ENCODE results near the gene IDS.
A peak's percentile ranks its signal among the peaks of the same experiment; 100 is the strongest.
"Not testable (repeated sequence)": the region's sequence is repeated elsewhere in the genome, so short reads cannot be mapped to it uniquely, and the experiment has no call there.

The IDS gene

GRCh38 chrX:149526318-149527033, 21.4 kb upstream of the IDS start:
- DNase-seq (ENCODE audit: low read depth in 2 of 2) = not testable (repeated sequence)

DNA sequence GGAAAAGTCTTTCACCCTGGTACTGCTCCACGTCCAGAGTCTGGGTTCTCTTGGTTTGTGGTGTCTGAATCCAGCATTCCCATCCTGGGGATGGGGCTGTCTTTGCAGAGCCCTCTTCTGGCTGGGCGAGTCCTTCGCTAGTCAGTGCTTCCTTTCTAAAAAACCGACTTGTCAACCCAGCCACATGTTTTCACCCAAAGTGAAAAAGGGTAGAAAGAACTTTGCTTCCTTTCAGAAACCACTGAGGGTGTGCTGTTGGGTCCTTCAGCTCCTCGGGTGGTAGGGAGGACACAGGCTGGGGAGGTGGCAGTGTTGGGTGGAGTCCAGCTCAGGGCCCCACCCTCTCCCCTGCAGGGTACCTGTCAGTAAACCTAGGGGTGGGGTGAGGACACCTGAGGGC, 20.8 kb upstream of the IDS start:
- not testable (repeated sequence) for DNase-seq (ENCODE audit: low read depth in 2 of 2)

- DNase-seq (ENCODE audit: low read depth in 2 of 2) = peak; percentile 49 to 51
Measured at GRCh38 chrX:149525389-149525788, 20.3 kb upstream of the IDS start.

DNA sequence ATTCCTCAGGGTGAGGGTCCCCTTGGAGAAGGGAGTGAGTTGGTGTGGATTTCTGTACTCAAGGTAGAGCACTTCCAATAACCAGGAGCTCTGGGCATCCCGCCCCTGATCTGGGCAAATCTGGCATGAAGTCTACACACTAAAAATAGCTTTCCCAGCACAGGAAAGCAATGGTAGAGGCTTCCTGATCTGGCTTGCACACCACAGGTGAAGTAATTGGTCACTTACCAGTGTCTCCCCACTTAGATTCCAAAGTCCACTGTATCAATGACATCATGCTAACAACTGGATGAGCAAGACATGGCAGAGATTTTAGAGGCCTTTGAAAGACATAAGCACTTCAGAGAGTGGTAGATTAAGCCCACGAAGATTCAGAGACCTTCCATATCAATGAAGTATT, 17.8 kb upstream of the IDS start:
- no peak for DNase-seq (ENCODE audit: low read depth in 2 of 2)

GRCh38 chrX:149521438-149521837, 16.3 kb upstream of the IDS start:
- no peak for DNase-seq (ENCODE audit: low read depth in 2 of 2)

DNA sequence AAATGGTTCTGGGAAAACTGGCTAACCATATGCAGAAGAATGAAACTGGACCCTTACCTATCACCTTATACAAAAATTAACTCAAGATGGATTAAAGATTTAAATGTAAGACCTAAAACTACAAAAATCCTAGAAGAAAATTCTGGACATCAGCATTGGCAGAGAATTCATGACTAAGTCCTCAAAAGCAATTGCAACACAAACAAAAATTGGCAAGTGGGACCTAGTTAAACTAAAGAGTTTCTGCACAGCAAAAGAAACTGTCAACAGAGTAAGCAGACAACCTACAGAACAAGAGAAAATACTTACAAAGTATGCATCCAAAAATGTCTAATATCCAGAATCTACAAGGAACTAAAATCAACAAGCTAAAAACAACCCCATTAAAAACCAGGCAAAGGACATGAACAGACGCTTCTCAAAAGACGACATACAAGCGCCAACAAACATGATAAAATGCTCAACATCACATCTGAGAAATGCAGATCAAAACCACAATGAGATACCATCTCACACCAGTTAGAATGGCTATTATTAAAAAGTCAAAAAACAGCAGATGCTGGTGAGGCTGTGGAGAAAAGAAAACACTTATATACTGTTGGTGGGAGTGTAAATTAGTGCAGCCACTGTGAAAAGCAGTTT, 15.7 kb upstream of the IDS start:
- not testable (repeated sequence) for DNase-seq (ENCODE audit: low read depth in 2 of 2)

GRCh38 chrX:149518236-149518635, 13.1 kb upstream of the IDS start:
- no peak for DNase-seq (ENCODE audit: low read depth in 2 of 2)

DNA sequence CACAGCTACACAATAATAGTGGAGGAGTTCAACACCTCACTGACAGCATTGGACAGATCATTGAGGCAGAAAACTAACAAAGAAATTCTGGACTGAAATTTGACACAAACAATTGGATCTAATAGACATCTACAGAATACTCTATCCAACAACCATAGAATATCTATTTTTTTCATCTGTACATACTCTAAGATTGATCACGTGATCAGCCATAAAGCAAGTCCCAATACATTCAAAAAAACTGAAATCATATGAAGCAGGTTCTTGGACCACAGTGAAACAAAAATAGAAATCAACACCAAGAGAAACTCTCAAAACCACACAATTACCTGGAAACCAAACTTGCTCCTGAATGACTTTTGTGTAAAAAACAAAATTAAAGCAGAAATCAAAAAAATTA, 12.2 kb upstream of the IDS start:
- no peak for DNase-seq (ENCODE audit: low read depth in 2 of 2)

GRCh38 chrX:149516604-149517003, 11.5 kb upstream of the IDS start:
- no peak for DNase-seq (ENCODE audit: low read depth in 2 of 2)

DNA sequence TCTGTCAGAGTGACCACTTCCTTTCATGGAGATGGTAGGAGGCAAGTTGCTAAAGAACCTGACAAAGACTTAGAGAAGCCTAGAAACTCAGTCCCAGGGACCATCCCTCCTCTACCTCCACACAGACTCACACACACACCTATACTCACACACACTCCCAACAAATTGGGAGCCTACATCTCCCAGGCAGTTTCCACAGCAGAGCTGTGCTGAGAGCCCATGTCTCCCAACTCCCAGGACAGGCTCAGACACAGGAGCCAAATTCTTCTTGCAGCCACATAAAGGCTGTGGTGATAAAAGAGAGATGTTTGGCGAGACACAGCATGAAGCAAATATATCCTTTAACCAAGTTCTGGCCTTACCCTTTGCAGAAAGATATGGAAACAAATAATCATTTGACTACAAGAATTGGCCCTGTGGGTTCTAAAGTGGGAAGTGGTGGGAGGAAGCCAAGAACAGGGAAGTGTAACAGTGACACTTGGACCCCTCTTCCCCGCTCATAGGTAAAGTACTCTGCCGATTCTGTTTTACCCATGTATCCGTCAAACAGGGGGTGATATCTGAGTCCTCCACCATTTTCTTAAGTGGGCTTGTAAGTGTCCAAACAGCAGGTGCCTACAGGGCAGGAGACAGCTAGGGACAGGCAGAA, 11.0 kb upstream of the IDS start:
- DNase-seq (ENCODE audit: low read depth in 2 of 2) = no peak

GRCh38 chrX:149513825-149514428, 8.8 kb upstream of the IDS start:
- DNase-seq (ENCODE audit: low read depth in 2 of 2) = no peak

- peak in 1 of 2 donors; percentile 33 for DNase-seq (ENCODE audit: low read depth in 2 of 2)
Measured at GRCh38 chrX:149512225-149512885, 7.2 kb upstream of the IDS start.

- no peak for DNase-seq (ENCODE audit: low read depth in 2 of 2)
Measured at GRCh38 chrX:149511081-149511480, 6.0 kb upstream of the IDS start.

- DNase-seq (ENCODE audit: low read depth in 2 of 2) = no peak
Measured at GRCh38 chrX:149510386-149510785, 5.3 kb upstream of the IDS start.

DNA sequence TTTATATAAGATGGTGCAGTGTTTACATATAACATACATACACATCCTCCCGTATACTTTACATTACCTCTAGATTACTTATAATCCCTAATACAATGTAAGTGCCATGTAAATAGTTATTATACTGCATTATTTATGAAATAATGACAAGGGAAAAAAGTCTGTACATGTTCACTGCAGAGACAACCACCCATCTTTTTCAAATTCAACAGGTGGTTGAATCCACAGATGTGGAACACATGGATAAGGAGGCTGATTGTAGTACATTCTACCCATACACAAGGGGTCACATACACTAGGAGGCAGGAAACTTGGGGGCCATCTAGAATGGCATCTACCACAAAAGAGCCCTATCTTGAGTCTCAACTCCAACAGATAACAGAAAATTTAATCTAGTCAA, 3.4 kb upstream of the IDS start:
- no peak for DNase-seq (ENCODE audit: low read depth in 2 of 2)

DNA sequence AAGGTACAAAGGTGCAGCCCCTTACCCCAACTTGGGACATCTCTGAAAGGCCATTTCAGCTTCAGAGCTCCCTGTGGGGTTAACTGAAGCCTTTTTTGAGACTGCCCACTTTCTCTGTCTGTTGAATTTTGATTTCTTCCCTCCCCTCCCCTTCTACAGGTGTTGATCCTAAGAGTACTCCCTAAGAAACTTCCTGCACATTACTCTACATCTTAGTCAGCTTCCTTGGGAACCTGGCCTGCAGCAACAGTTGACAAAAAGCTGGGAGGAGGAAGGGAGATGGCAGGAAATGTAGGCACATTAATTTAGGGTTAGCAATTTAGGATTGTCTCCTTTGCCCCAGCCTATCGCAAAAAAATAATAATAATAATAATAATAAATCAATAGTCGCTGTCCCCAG, 1.2 kb upstream of the IDS start:
- no peak for DNase-seq (ENCODE audit: low read depth in 2 of 2)

- DNase-seq (ENCODE audit: low read depth in 2 of 2) = no peak
Measured at GRCh38 chrX:149505671-149506070, 565 bp upstream of the IDS start.

DNA sequence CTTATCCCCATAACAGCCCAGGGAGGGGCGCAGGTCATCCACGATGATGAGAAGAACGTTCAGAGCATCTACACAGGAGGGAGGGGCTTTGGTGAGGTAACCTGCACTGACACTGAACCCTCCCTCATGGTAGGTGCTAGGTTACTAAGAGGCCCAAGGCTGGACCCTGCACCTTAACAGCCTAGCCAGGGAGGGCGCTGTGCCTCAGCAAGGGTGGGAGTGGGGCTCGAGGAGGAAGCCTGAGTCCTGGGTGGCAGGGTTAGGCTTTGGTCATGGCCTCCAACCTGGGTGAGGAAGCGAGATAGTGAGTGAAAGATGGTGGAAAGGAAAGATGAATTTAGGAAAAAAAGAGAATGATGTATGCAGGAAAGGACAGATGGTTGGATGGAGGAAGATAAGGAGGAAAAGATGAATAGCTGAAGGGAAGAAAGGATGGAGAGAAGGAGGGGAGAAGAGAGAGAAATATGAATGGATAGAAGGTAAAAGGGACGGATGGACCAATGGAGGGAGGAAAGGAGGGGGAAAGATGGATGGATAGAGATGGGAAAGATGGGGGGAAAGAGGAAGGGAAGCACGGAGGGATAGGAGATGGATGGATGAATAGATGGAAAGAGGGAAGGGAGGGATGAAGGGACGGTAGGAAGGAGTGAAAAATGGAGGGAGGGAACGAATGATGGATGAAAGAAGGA, 736 bp downstream of the IDS start:
- peak in 1 of 2 donors; percentile 46 for DNase-seq (ENCODE audit: low read depth in 2 of 2)

DNA sequence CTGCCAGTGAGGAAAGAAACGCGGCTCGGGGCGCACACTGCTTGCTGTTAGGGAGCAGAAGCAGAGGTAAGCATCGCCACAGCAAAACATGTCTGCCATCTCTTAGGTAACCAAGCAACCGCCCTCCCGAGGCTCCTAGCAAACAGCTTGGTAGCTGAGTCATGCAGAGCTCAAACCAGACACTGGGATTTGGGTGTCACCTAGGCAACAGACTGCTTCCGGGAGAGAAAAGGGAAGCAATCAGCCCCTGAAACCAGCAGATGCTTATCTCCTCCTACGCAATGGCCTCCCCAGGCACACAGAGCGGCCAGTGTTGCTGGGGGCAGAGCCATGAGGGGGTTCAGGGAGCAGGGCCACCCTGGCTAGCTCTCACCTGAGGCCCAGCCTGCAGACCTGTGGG, 1.7 kb downstream of the IDS start:
- DNase-seq (ENCODE audit: low read depth in 2 of 2) = peak; percentile 38 to 49

- not testable (repeated sequence) for DNase-seq (ENCODE audit: low read depth in 2 of 2)
Measured at GRCh38 chrX:149502923-149503322, 2.2 kb downstream of the IDS start.

DNA sequence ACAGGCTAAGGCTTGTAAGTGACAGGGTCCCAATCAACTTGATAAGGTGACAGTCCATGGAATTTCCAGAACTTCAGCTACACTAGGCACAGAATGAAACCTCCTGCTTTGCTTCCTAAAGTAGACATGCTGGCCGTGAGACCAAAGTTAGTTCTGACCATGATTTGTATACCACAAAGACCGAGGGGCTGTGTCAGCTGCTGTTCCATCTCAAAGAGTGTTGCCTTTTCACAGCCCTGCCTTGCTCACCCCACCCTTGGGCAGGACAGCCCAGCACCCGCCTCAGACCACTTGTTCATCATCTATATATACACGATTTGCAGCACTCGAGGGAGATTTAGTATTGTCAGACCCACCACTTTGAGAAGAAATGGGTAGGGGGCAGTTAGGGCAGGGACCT, 5.3 kb downstream of the IDS start:
- no peak for DNase-seq (ENCODE audit: low read depth in 2 of 2)

DNA sequence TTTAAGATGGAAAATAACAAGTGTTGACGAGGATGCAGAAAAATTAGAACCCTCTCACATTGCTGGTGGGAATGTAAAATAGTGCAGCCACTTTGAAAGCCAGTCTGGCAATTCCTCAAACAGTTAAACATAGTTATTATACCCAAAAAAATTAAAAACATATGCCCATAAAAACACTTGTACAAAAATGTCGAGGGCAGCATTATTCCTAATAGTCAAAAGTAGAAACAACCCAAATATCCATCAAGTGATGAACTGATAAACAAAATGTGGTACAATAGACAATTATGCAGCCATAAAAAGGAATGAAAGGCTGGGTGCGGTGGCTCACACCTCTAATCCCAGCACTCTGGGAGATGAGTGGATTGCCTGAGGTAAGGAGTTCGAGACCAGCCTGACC, 6.3 kb downstream of the IDS start:
- DNase-seq (ENCODE audit: low read depth in 2 of 2) = no peak
